Transverse colon (tissue), 3 donors: ENCODE measurements around the gene NLRC5.

Source experiments
- CTCF ChIP-seq, 5 experiments: fragments of 200-600 bp in 3 of 5; fragments of 450-650 bp in 2 of 5; sonication (generic) in 3 of 5; IDR thresholded peaks; 1 replicate in 2 of 5; 2 replicates in 3 of 5; pipeline ENCODE4 v1.5.1; 2016 to 2017; ENCODE audit warnings: antibody characterized with exemption in 5 of 5, inconsistent platforms in 3 of 5, mild to moderate bottlenecking in 2 of 5, moderate library complexity in 1 of 5
- EP300 ChIP-seq: sonication (generic); formaldehyde crosslinking; IDR thresholded peaks from one replicate; pipeline ENCODE4 v1.6.1; 2017; ENCODE audit warnings: antibody characterized with exemption, low read depth

- TF ChIP-seq CTCF (IDR thresholded peaks at IDR 0.05) (no peak), EP300 (no peak)
Measured at GRCh38 chr16:56993204-56993603, 3.8 kb downstream of the NLRC5 start.
